Lung (tissue), 12 donors: Measurements from ENCODE around the gene TCTN2. TPM values are rescaled to one million over a fixed set of nuclear protein-coding genes. Genes with fewer than 3 reads are reported as not detected.

Source experiments
- ATAC-seq: fragments of 200-7000 bp; cut with Tn5 transposase; one replicate; pipeline ENCODE4 v1.9.1; 2020; ENCODE audit warnings: moderate number of reproducible peaks; ENCODE audit not compliant: insufficient read depth, low FRiP score
- DNase-seq, 3 donors: peaks; one replicate each; pipeline ENCODE4 v3.0.0-alpha.2; 2013 to 2017
- H3K27ac ChIP-seq, 2 donors: one replicate each; pipeline ENCODE4 v1.5.1; 2013; ENCODE audit warnings: mild to moderate bottlenecking in 2 of 2, moderate library complexity in 2 of 2, control low read depth in 1 of 2, inconsistent platforms in 1 of 2, low read depth in 1 of 2, low read length in 1 of 2
- H3K27me3 ChIP-seq, 3 donors: one replicate each; pipeline ENCODE4 v1.5.1; 2013; ENCODE audit warnings: low read length in 2 of 3; ENCODE audit not compliant: control insufficient read depth in 3 of 3, insufficient read depth in 3 of 3
- H3K36me3 ChIP-seq, 4 donors: one replicate each; pipeline ENCODE4 v1.5.1; 2013; ENCODE audit warnings: low read length in 4 of 4, mild to moderate bottlenecking in 1 of 4, moderate library complexity in 1 of 4; ENCODE audit not compliant: control insufficient read depth in 4 of 4, insufficient read depth in 4 of 4
- H3K4me1 ChIP-seq, 5 donors: one replicate each; pipeline ENCODE4 v1.5.1; 2013; ENCODE audit warnings: low read length in 5 of 5, mild to moderate bottlenecking in 2 of 5, moderate library complexity in 1 of 5; ENCODE audit not compliant: control insufficient read depth in 5 of 5, insufficient read depth in 5 of 5
- H3K4me3 ChIP-seq: one replicate; pipeline ENCODE4 v1.5.1; 2013; ENCODE audit warnings: mild to moderate bottlenecking, control low read depth, moderate library complexity
- H3K9ac ChIP-seq, 2 donors: one replicate each; pipeline ENCODE4 v1.5.1; 2013; ENCODE audit warnings: low read length in 2 of 2, control low read depth in 1 of 2; ENCODE audit not compliant: insufficient read depth in 1 of 2
- H3K9me3 ChIP-seq, 4 donors: one replicate each; pipeline ENCODE4 v1.5.1; 2013; ENCODE audit warnings: low read length in 3 of 4, mild to moderate bottlenecking in 1 of 4, moderate library complexity in 1 of 4; ENCODE audit not compliant: control insufficient read depth in 4 of 4, insufficient read depth in 3 of 4
- CTCF ChIP-seq: IDR thresholded peaks from 2 replicates; pipeline ENCODE4 v1.5.1; 2012; ENCODE audit warnings: mild to moderate bottlenecking; ENCODE audit errors: control extremely low read depth, extremely low read depth
- WGBS, 2 donors: extraction: QIAGEN DNeasy Blood & Tissue Kit; methylation state at CpG; one replicate each; pipeline ENCODE4 v1.1.7; 2013; 5-methylcytosine and 5-hydroxymethylcytosine counted together
- polyA plus RNA-seq, 2 donors: library from polyadenylated mRNA; stranded (reverse); fragments of 200-250 nt; gene quantifications; one replicate each; pipeline ENCODE4 v1.2.1, GENCODE V29; 2013
- total RNA-seq, 2 donors: library from RNA; depleted of rRNA in 1 of 2; stranded (reverse); fragments of >200 nt in 1 of 2; gene quantifications; one replicate each; pipeline ENCODE4 v1.2.1, GENCODE V29; 2014 to 2021
- donor health status: control.
- donor health status: control.
- donor health status: Bipolar disorder and iron deficiency.
- donor health status: healthy.
- donor health status: DM: yes; HTN: yes; CAD: no.

The TCTN2 gene
- total and polyA plus RNA-seq, 4 donors: 5.2 to 28.2 (median 14.2) TPM

DNA sequence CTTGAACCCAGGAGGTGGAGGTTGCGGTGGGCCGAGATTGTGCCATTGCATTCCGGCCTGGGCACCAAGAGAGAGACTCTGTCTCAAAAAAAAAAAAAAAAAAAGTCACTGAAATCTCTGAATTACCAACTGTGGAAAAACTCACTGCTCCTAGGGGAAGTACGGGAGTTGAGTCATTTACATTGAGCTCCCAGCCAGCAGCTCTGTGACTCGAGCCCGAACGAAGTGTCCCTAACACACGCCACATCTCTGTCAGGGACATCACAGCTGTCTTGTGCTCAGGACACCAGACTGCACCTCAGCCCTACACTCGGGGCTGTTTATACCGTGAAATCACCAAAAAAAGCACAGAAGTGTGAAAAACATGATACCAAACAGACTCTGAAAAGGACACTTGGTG lies 62.3 kb downstream of the TCTN2 start:
- WGBS, 2 donors: 89 to 96% methylated on average over 10 of the region's 10 CpGs
- no peak overlapping the region for H3K27ac ChIP-seq
- no peaks in the 10 kb centered on the region for H3K4me1 ChIP-seq
- no peaks in the 10 kb centered on the region for H3K27me3 ChIP-seq
- TF ChIP-seq CTCF: no peak
- H3K9ac ChIP-seq: no peak overlapping the region
- ATAC-seq: no peak
- H3K36me3 ChIP-seq: peaks cover 14 to 41% (median 26%) of the 10 kb centered on the region in 4 donors
- H3K4me3 ChIP-seq: no peak overlapping the region
- no peaks in the 10 kb centered on the region for H3K9me3 ChIP-seq
- no peak for DNase-seq

DNA sequence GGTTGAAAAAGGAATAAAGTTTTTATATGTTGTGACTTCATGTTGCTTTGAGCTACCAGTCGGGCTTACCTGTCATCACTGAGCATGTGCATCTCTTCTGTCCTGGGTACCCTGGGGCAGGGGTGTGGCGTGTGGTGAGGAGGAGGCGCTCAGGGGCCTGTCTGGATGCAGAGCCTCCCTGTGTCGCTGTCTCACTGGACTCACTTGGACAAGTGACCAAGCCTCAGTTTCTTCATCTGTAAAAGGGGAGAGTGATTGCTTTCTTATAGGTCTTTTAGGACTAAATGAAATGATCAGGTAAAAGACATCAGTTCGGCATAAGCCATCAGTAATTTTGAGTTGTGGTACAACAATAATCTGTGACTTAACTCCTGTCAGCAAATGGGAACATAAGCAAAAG lies 63.4 kb downstream of the TCTN2 start:
- DNase-seq (no peak), ATAC-seq (no peak)
- 88 to 89% methylated on average over 5 of the region's 5 CpGs for WGBS, 2 donors
- no peak overlapping the region for H3K27ac ChIP-seq
- no peaks in the 10 kb centered on the region for H3K4me1 ChIP-seq
- no peak overlapping the region for H3K4me3 ChIP-seq
- H3K9me3 ChIP-seq: no peaks in the 10 kb centered on the region
- no peak for TF ChIP-seq CTCF
- no peak overlapping the region for H3K9ac ChIP-seq
- H3K27me3 ChIP-seq: no peaks in the 10 kb centered on the region
- H3K36me3 ChIP-seq: peaks cover 11 to 39% (median 22%) of the 10 kb centered on the region in 4 donors

DNA sequence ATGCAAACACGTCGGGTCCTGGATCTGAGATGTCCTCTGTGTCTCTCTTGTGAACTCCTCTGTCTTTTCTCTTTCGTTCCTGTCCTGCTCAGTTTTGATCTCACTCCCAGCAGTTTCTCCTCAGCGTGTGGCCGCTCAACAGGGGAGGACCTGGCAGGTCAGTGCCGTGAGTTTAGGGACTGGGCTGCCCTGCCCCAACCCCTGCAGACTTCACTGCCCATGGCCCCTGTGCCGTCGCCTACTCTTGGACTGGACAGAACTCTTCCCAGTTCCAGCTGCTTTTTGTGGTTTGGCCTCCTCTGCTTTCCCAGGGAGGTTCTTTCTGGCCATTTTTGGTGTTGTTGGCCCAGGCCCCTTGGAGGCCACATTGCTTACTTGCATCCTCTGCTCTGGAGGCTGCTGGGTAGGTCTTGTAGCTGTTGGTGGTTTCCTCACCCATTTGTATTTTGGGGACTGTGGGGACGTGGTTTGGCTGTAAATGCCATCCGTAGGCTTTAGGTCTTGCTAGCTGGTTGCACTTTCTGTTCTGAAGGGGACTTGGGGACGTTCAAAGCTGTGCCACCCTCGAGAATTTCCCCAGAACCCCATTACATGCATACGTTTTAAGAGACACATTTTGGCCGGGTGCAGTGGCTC lies 71.1 kb downstream of the TCTN2 start:
- WGBS, 2 donors: 78 to 85% methylated on average over 14 of the region's 14 CpGs
- DNase-seq (no peak), ATAC-seq (no peak)
- Histone ChIP-seq H3K4me1 (peaks cover 0 to 2% (median 0%) of the 10 kb centered on the region in 5 donors), H3K36me3 (peaks cover 6 to 27% (median 22%) of the 10 kb centered on the region in 4 donors), H3K4me3 (no peak overlapping the region), H3K9me3 (no peaks in the 10 kb centered on the region), H3K9ac (no peak overlapping the region), H3K27ac (no peak overlapping the region), H3K27me3 (no peaks in the 10 kb centered on the region)
- TF ChIP-seq CTCF: no peak

- H3K9me3 ChIP-seq: no peaks in the 10 kb centered on the region
- no peak overlapping the region for H3K27ac ChIP-seq
- ATAC-seq (no peak), DNase-seq (no peak)
- H3K36me3 ChIP-seq: peaks cover 6 to 26% (median 18%) of the 10 kb centered on the region in 4 donors
- H3K9ac ChIP-seq: no peak overlapping the region
- H3K4me3 ChIP-seq: no peak overlapping the region
- no peaks in the 10 kb centered on the region for H3K27me3 ChIP-seq
- H3K4me1 ChIP-seq: peaks cover 0 to 7% (median 0%) of the 10 kb centered on the region in 5 donors
- TF ChIP-seq CTCF: no peak
- 28 to 70% methylated on average over 10 of the region's 10 CpGs for WGBS, 2 donors
These were observed 72.1 kb downstream of the TCTN2 start for GRCh38 chr12:123743002-123743401.
